ENCODE data around the gene RIPK3.

RIPK3 gene

GRCh38 chr14:24307575-24308341 is 32.0 kb downstream of the RIPK3 start, which contains the start of gene CIDEB:
Gene CIDEB (minus strand): TSS chr14:24307977. CDS start chr14:24307858, 119 bp downstream.
- peaks cover 32 to 37% of the 10 kb centered on the region in 2 donors for H3K36me3 ChIP-seq (ENCODE audit: control insufficient read depth in 1 of 2, insufficient read depth in 2 of 2, low read length in 2 of 2)
- peak within 1 kb of the TSS; percentile 55 to 71 for H3K9ac ChIP-seq (ENCODE audit: low read depth in 1 of 2, low read length in 2 of 2)
- H3K27ac ChIP-seq (ENCODE audit: low read depth, low read length) = peak within 1 kb of the TSS; percentile 74
- no peaks in the 10 kb centered on the region for H3K27me3 ChIP-seq (ENCODE audit: control insufficient read depth in 1 of 2, insufficient read depth in 2 of 2, low read length in 2 of 2)
- peak within 1 kb of the TSS; percentile 65 to 70 for H3K4me3 ChIP-seq (ENCODE audit: low read depth in 1 of 2, low read length in 2 of 2)
- no peaks in the 10 kb centered on the region for H3K9me3 ChIP-seq (ENCODE audit: control insufficient read depth in 1 of 2, low read length in 2 of 2)
- H3K4me1 ChIP-seq (ENCODE audit: control insufficient read depth in 1 of 2, insufficient read depth in 2 of 2, low read length in 2 of 2) = peaks cover 50 to 76% of the 10 kb centered on the region in 2 donors

DNA sequence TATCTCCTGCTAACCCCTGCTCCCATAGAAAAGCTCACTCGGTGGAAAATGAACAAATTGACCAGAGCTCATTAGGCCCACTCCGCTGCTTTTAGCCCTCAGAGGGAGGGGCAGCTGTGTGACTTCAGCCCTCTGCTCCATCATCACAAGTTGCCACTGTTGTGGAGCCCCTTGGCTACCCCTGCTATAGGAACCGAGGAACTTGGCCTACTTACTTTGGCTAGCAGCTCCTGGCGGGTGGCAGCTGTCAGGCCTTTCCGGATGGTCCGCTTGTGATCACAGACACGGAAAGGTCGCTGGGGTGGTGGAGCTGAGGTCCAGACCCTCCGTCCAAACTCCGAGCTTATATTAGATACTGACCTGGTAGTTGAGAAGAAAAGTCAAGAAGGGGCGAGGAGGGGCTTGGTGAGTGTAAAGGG is 32.6 kb downstream of the RIPK3 start:
- H3K4me1 ChIP-seq (ENCODE audit: control insufficient read depth in 1 of 2, insufficient read depth in 2 of 2, low read length in 2 of 2) = peaks cover 56 to 78% of the 10 kb centered on the region in 2 donors

DNA sequence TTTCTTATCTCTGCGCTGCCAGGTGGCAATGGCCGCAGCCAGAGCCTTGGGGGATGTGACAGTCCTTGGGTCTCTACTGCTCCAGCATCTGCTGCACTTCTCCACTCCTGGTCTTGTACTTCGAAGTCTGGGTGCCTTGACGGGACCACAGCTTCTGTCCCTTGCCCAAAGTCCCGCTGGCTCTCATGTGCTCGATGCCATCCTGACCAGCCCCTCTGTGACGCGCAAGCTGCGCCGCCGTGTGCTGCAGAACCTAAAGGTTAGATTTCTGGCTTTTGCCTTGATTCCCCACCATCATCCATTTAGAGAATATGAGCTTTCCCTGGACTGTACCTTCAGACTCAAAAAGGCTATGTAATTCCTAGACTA is 35.8 kb downstream of the RIPK3 start:
- peak overlapping the region in 1 of 2 donors; percentile 8 for H3K9ac ChIP-seq (ENCODE audit: low read depth in 1 of 2, low read length in 2 of 2)
- H3K27me3 ChIP-seq (ENCODE audit: control insufficient read depth in 1 of 2, insufficient read depth in 2 of 2, low read length in 2 of 2) = no peaks in the 10 kb centered on the region
- H3K9me3 ChIP-seq (ENCODE audit: control insufficient read depth in 1 of 2, low read length in 2 of 2) = no peaks in the 10 kb centered on the region
- no peak overlapping the region for H3K4me3 ChIP-seq (ENCODE audit: low read depth in 1 of 2, low read length in 2 of 2)
- peak overlapping the region; percentile 57 for H3K27ac ChIP-seq (ENCODE audit: low read depth, low read length)
- peaks cover 54 to 74% of the 10 kb centered on the region in 2 donors for H3K4me1 ChIP-seq (ENCODE audit: control insufficient read depth in 1 of 2, insufficient read depth in 2 of 2, low read length in 2 of 2)
- peaks cover 45 to 54% of the 10 kb centered on the region in 2 donors for H3K36me3 ChIP-seq (ENCODE audit: control insufficient read depth in 1 of 2, insufficient read depth in 2 of 2, low read length in 2 of 2)

More for the DNA sequence above, 32.6 kb downstream of the RIPK3 start:
- Histone ChIP-seq H3K9me3 (ENCODE audit: control insufficient read depth in 1 of 2, low read length in 2 of 2) (no peaks in the 10 kb centered on the region), H3K27ac (ENCODE audit: low read depth, low read length) (peak overlapping the region; percentile 74), H3K9ac (ENCODE audit: low read depth in 1 of 2, low read length in 2 of 2) (peak overlapping the region; percentile 55 to 71), H3K27me3 (ENCODE audit: control insufficient read depth in 1 of 2, insufficient read depth in 2 of 2, low read length in 2 of 2) (no peaks in the 10 kb centered on the region), H3K4me3 (ENCODE audit: low read depth in 1 of 2, low read length in 2 of 2) (peak overlapping the region; percentile 65 to 70), H3K36me3 (ENCODE audit: control insufficient read depth in 1 of 2, insufficient read depth in 2 of 2, low read length in 2 of 2) (peaks cover 36 to 43% of the 10 kb centered on the region in 2 donors)

DNA sequence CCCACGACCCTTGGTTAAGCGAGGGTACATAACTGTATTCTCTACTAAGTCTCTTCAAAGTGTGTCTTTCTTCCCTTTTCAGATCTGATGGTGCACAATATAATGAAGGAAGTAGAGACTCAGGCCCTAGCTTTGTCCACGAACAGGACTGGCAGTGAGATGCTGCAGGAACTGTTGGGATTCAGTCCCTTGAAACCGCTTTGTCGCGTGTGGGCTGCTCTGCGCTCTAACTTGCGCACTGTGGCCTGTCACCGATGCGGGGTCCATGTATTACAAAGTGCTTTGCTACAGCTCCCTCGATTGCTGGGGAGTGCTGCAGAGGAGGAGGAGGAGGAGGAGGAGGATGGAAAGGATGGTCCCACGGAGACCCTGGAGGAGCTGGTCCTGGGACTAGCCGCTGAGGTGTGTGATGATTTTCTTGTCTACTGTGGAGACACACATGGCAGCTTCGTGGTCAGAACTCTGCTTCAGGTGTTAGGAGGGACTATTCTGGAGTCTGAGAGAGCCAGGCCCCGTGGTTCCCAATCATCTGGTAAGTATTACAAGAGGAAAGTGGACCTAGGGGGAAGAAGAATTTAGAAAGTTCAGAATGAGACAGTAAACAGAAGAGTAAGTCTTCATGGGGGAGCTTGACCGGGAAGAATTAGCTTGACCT is 39.3 kb downstream of the RIPK3 start:
- Histone ChIP-seq H3K27ac (ENCODE audit: low read depth, low read length) (peak overlapping the region; percentile 71), H3K9me3 (ENCODE audit: control insufficient read depth in 1 of 2, low read length in 2 of 2) (no peaks in the 10 kb centered on the region), H3K4me1 (ENCODE audit: control insufficient read depth in 1 of 2, insufficient read depth in 2 of 2, low read length in 2 of 2) (peaks cover 60 to 70% of the 10 kb centered on the region in 2 donors), H3K36me3 (ENCODE audit: control insufficient read depth in 1 of 2, insufficient read depth in 2 of 2, low read length in 2 of 2) (peaks cover 46 to 56% of the 10 kb centered on the region in 2 donors), H3K27me3 (ENCODE audit: control insufficient read depth in 1 of 2, insufficient read depth in 2 of 2, low read length in 2 of 2) (no peaks in the 10 kb centered on the region), H3K9ac (ENCODE audit: low read depth in 1 of 2, low read length in 2 of 2) (peak overlapping the region; percentile 97 to 99), H3K4me3 (ENCODE audit: low read depth in 1 of 2, low read length in 2 of 2) (peak overlapping the region; percentile 85 to 93)

DNA sequence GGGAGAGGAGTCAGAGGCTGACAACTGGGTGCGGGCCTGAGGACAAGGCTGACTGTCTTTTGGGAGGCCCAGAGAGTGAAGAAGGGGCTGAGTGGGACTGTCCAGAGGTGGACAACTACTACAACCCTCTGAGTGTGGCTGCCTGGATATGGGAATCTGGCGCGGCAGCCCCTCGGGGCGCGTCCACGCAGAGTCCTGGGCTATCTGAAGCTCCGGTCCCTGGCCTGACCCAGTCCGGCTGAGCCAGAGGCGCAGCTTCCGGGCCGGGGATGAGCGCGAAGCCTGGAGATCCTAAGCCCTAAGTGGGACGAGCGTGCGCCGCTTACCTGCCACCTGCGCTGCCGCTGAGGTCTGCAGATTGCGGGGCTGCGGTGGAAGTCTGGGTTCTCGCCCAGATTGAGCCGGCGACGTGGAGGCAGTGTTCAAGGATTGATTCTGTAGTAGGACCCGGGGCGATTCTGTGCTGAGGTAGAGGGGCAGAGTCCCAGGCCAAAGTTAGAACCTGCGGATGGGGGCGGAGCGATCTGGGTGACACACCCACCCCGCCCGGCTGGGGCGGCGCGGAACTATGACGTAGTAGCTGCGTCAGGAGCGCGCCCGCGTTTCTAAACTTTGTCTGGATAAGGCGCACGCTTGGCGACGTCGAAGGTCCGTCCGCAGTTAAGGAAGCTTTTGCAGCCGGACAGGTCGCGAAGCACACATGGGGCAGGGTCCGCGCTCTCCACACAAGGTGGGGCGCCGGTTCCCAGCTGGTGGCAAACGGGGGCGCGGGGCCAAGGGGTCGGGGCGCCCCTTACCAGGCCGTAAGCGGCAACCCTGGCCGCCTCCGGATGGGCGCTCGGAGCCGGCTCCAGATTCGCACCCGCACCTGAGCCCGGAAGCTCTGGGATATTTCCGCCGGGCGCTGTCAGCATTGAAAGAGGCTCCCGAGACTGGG is 40.3 kb downstream of the RIPK3 start, which contains the start of the genes DHRS1 and NOP9:
Gene DHRS1, minus strand, starts transcription at position 526 of the 937 bp plus-strand sequence. CDS start 674 bp downstream, outside the sequence.
Gene NOP9, plus strand, starts transcription at position 596 of the 937 bp plus-strand sequence. Its CDS starts 105 bp downstream, at position 701.
- peaks cover 60 to 64% of the 10 kb centered on the region in 2 donors for H3K4me1 ChIP-seq (ENCODE audit: control insufficient read depth in 1 of 2, insufficient read depth in 2 of 2, low read length in 2 of 2)

DNA sequence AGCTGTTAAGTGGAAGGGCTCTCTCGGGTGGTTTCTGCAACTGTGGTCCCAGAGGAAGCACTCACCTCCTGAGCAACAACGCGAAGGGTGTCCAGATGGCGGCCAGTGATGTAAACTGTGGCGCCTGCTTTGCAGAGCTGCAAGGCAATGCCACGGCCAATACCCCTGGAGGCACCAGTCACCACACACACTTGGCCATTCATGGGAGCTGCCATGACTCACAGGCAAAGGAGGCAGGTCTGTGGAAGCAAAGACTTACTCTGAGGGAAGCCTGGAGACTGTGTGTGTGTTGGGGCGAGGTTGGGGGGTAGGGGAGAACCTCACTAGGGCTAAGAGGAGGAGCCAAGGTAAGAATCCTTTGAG is 40.9 kb downstream of the RIPK3 start:
- peak overlapping the region; percentile 90 for H3K27ac ChIP-seq (ENCODE audit: low read depth, low read length)
- H3K4me1 ChIP-seq (ENCODE audit: control insufficient read depth in 1 of 2, insufficient read depth in 2 of 2, low read length in 2 of 2) = peaks cover 54 to 58% of the 10 kb centered on the region in 2 donors
- H3K36me3 ChIP-seq (ENCODE audit: control insufficient read depth in 1 of 2, insufficient read depth in 2 of 2, low read length in 2 of 2) = peaks cover 32 to 45% of the 10 kb centered on the region in 2 donors

More for the DNA sequence above, 40.3 kb downstream of the RIPK3 start, which contains the start of the genes DHRS1 and NOP9:
- H3K9ac ChIP-seq (ENCODE audit: low read depth in 1 of 2, low read length in 2 of 2) = peak within 1 kb of the TSS; percentile 97 to 99
- no peaks in the 10 kb centered on the region for H3K9me3 ChIP-seq (ENCODE audit: control insufficient read depth in 1 of 2, low read length in 2 of 2)
- peak within 1 kb of the TSS; percentile 90 for H3K27ac ChIP-seq (ENCODE audit: low read depth, low read length)
- no peaks in the 10 kb centered on the region for H3K27me3 ChIP-seq (ENCODE audit: control insufficient read depth in 1 of 2, insufficient read depth in 2 of 2, low read length in 2 of 2)
- H3K36me3 ChIP-seq (ENCODE audit: control insufficient read depth in 1 of 2, insufficient read depth in 2 of 2, low read length in 2 of 2) = peaks cover 38 to 51% of the 10 kb centered on the region in 2 donors
- peak within 1 kb of the TSS; percentile 85 to 93 for H3K4me3 ChIP-seq (ENCODE audit: low read depth in 1 of 2, low read length in 2 of 2)

DNA sequence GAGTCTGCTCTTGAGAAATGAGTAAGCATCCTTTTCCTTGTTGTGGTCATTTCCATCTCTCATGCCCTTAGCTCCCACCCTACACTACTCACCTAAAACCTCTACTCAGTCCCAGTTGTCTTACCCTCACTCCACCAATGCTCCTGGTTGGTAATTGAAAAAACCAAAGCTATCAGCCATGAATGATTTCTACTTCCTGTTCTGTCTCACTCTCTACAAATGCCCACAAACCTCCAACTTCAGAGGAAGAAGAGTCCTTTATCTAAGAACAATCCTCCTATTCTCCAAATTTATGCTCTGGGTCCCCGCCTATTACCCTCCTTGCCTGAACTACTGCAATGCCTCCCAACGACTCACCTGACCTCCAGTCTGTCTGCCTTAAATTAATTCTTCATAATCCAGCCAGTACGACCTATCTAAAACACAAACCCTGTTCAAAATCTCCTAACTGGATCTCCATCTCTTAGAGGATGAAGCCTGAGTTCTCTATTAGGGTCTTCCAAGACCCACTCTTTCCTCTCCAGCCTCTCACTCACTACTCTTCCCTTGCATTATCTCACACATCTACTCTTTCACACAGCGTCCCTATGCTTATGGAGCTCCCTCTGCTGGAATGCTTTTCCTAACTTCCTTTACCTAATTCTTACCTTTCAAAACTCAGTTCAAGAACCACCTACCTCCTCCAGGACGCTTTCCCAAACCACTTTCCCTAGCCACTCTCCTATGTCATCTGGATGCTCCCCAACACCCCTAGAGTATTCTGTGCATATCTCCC is 42.4 kb downstream of the RIPK3 start:
- Histone ChIP-seq H3K4me1 (ENCODE audit: control insufficient read depth in 1 of 2, insufficient read depth in 2 of 2, low read length in 2 of 2) (peaks cover 45 to 49% of the 10 kb centered on the region in 2 donors), H3K9ac (ENCODE audit: low read depth in 1 of 2, low read length in 2 of 2) (peak overlapping the region; percentile 8 to 22), H3K4me3 (ENCODE audit: low read depth in 1 of 2, low read length in 2 of 2) (peak overlapping the region in 1 of 2 donors; percentile 24), H3K27me3 (ENCODE audit: control insufficient read depth in 1 of 2, insufficient read depth in 2 of 2, low read length in 2 of 2) (no peaks in the 10 kb centered on the region), H3K36me3 (ENCODE audit: control insufficient read depth in 1 of 2, insufficient read depth in 2 of 2, low read length in 2 of 2) (peaks cover 27 to 36% of the 10 kb centered on the region in 2 donors), H3K27ac (ENCODE audit: low read depth, low read length) (no peak overlapping the region), H3K9me3 (ENCODE audit: control insufficient read depth in 1 of 2, low read length in 2 of 2) (no peaks in the 10 kb centered on the region)

More for the DNA sequence above, 40.9 kb downstream of the RIPK3 start:
- no peaks in the 10 kb centered on the region for H3K27me3 ChIP-seq (ENCODE audit: control insufficient read depth in 1 of 2, insufficient read depth in 2 of 2, low read length in 2 of 2)
- peak overlapping the region; percentile 97 to 99 for H3K9ac ChIP-seq (ENCODE audit: low read depth in 1 of 2, low read length in 2 of 2)
- no peaks in the 10 kb centered on the region for H3K9me3 ChIP-seq (ENCODE audit: control insufficient read depth in 1 of 2, low read length in 2 of 2)
- peak overlapping the region; percentile 85 to 93 for H3K4me3 ChIP-seq (ENCODE audit: low read depth in 1 of 2, low read length in 2 of 2)

DNA sequence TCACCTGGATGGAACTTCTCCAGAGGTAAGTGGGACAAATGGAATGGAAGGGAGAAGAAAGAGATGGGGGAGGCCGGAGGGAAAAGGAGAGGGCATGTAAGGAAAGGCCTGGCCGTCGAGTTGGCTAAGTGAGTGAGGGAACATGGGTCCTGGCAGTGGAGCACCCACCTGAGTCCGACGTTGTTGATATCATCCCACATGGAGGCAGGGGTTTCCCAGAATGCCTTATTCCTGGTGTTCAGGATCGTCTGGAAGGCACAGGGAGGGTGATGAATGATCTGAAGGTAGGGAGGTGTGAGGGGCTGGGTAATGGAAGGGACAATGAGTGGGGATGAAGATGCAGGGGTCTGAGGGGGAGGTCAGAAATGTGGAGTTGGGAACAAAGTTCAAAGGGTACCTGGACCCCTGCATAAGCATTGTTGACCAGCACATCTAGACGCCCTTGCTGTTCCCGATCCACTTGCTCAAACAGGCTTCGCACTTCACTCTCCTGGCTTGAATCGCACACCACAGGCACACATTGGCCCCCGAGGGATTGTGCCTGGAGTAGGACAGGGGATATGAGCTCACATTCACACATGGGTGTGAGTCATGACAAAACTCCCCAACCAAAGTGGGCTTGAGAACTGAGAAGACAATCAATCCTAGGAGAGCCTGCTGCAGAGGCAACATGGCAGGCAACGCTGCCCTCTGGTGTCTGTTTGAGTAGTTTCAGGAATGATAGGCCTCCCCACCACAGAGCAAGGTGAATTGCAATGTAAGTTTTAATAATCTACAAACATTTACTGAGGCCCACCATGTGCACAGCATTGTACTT is 43.2 kb downstream of the RIPK3 start:
- Histone ChIP-seq H3K27ac (ENCODE audit: low read depth, low read length) (no peak overlapping the region), H3K9ac (ENCODE audit: low read depth in 1 of 2, low read length in 2 of 2) (peak overlapping the region; percentile 8 to 22), H3K36me3 (ENCODE audit: control insufficient read depth in 1 of 2, insufficient read depth in 2 of 2, low read length in 2 of 2) (peaks cover 23 to 36% of the 10 kb centered on the region in 2 donors), H3K4me1 (ENCODE audit: control insufficient read depth in 1 of 2, insufficient read depth in 2 of 2, low read length in 2 of 2) (peaks cover 38 to 42% of the 10 kb centered on the region in 2 donors), H3K27me3 (ENCODE audit: control insufficient read depth in 1 of 2, insufficient read depth in 2 of 2, low read length in 2 of 2) (no peaks in the 10 kb centered on the region), H3K4me3 (ENCODE audit: low read depth in 1 of 2, low read length in 2 of 2) (peak overlapping the region in 1 of 2 donors; percentile 24), H3K9me3 (ENCODE audit: control insufficient read depth in 1 of 2, low read length in 2 of 2) (no peaks in the 10 kb centered on the region)

Measured in duodenal mucosa (tissue), 2 donors.